Measurements from ENCODE around the gene UGCG.

The UGCG gene

DNA sequence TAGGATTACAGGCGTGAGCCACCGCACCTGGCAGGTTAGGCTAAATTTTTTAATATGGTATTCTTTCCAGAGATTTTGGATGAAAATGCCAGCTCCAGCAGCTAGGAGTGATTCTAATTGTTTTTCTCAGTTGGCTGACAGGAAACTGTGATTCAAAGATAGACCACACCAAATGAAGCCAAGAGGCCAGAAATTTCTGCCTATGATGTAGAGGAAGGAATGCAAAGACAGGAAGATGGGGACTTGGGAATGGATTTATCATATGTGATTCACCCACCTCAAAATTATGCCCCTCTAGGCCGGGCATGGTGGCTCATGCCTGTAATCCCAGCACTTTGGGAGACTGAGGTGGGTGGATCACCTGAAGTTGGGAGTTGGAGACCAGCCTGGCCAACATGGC is 53.3 kb downstream of the UGCG start:
- TF ChIP-seq, protein P1, sequence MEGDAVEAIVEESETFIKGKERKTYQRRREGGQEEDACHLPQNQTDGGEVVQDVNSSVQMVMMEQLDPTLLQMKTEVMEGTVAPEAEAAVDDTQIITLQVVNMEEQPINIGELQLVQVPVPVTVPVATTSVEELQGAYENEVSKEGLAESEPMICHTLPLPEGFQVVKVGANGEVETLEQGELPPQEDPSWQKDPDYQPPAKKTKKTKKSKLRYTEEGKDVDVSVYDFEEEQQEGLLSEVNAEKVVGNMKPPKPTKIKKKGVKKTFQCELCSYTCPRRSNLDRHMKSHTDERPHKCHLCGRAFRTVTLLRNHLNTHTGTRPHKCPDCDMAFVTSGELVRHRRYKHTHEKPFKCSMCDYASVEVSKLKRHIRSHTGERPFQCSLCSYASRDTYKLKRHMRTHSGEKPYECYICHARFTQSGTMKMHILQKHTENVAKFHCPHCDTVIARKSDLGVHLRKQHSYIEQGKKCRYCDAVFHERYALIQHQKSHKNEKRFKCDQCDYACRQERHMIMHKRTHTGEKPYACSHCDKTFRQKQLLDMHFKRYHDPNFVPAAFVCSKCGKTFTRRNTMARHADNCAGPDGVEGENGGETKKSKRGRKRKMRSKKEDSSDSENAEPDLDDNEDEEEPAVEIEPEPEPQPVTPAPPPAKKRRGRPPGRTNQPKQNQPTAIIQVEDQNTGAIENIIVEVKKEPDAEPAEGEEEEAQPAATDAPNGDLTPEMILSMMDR (IDR thresholded peaks at IDR 0.05), result no peak
- Histone ChIP-seq H3K9me3 (ENCODE audit: control insufficient read depth, low read length) (no peaks in the 10 kb centered on the region), H2AFZ (no peak overlapping the region), H3K27me3 (ENCODE audit: control insufficient read depth, insufficient read depth, low read length) (no peaks in the 10 kb centered on the region), H3K4me2 (ENCODE audit: low read length) (no peak overlapping the region), H3K4me1 (no peaks in the 10 kb centered on the region), H3K79me2 (no peaks in the 10 kb centered on the region), H3K4me3 (ENCODE audit: low read depth, low read length) (no peak overlapping the region), H3K9ac (no peak overlapping the region), H3K27ac (no peak overlapping the region), H3K36me3 (ENCODE audit: control insufficient read depth, insufficient read depth, low read length) (no peaks in the 10 kb centered on the region)

DNA sequence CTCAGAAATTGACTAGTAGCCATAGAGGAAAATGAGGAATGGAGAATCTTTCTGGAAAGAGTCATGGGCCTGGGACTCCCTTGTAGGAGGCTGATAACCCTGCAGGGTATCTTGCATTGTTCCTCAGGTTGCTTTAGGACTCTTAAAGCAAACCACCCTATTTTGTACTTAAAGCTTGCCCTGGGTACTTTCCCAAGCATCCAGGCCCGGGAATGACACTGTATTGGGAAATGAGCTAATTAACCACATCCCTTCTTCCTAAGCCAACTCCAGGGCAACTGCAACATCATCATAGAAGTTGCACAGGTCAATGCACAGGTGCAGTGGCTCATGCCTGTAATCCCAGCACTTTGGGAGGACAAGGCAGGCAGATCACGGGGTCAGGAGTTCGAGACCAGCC is 55.9 kb downstream of the UGCG start:
- Histone ChIP-seq H3K79me2 (no peaks in the 10 kb centered on the region), H3K27me3 (ENCODE audit: control insufficient read depth, insufficient read depth, low read length) (no peaks in the 10 kb centered on the region), H3K27ac (no peak overlapping the region), H3K36me3 (ENCODE audit: control insufficient read depth, insufficient read depth, low read length) (no peaks in the 10 kb centered on the region), H3K4me3 (ENCODE audit: low read depth, low read length) (no peak overlapping the region), H3K9ac (no peak overlapping the region), H3K4me1 (no peaks in the 10 kb centered on the region), H2AFZ (no peak overlapping the region), H3K9me3 (ENCODE audit: control insufficient read depth, low read length) (no peaks in the 10 kb centered on the region), H3K4me2 (ENCODE audit: low read length) (no peak overlapping the region)
- TF ChIP-seq, protein P1 (IDR thresholded peaks at IDR 0.05), result no peak

DNA sequence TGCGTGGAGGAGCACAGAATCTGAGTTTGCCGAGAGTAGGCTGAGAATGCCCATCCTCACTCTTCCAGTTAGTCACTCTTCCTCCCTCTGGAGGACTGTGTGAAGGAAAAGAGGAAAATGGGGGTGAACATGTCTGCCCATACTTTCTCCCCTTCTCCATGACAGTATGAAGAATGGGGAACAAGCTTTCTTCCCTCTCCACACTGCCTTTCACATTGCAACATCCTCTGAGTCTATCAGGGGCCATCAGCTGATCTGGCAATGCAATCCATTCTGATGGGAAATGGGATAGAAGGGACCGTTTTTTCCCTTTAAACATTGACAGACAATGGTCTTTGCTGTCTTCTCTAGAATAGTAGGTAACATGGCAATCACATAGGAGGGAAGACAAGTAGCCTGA is 56.8 kb downstream of the UGCG start:
- Histone ChIP-seq H3K79me2 (no peaks in the 10 kb centered on the region), H3K27me3 (ENCODE audit: control insufficient read depth, insufficient read depth, low read length) (no peaks in the 10 kb centered on the region), H3K9me3 (ENCODE audit: control insufficient read depth, low read length) (no peaks in the 10 kb centered on the region), H3K27ac (no peak overlapping the region), H3K4me3 (ENCODE audit: low read depth, low read length) (no peak overlapping the region), H3K4me2 (ENCODE audit: low read length) (no peak overlapping the region), H3K36me3 (ENCODE audit: control insufficient read depth, insufficient read depth, low read length) (no peaks in the 10 kb centered on the region), H3K4me1 (no peaks in the 10 kb centered on the region), H3K9ac (no peak overlapping the region), H2AFZ (no peak overlapping the region)
- TF ChIP-seq, protein P1 (IDR thresholded peaks at IDR 0.05), result no peak

DNA sequence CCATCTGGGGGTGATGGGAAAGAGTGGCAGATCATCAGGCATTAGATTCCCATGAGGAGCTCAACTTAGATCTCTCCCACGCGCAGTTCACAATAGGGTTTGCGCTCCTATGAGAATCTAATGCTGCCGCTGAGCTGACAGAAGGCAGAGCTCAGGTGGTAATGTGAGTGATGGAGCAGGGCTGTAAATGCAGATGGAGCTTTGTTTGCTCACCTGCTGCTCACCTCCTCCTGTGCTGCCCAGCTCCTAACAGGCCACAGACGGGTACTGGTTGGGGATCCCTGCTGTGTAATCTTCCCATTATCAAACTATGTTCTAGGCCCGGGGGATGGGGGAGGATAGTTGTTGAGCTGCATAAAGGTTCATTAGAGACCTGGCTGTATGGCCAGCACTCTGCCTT is 58.4 kb downstream of the UGCG start:
- H3K79me2 ChIP-seq, result no peaks in the 10 kb centered on the region
- no peak overlapping the region for H3K4me3 ChIP-seq (ENCODE audit: low read depth, low read length)
- no peak overlapping the region for H2AFZ ChIP-seq
- H3K27ac ChIP-seq, result no peak overlapping the region
- H3K4me2 ChIP-seq (ENCODE audit: low read length), result no peak overlapping the region
- no peaks in the 10 kb centered on the region for H3K27me3 ChIP-seq (ENCODE audit: control insufficient read depth, insufficient read depth, low read length)
- H3K9ac ChIP-seq, result no peak overlapping the region
- no peaks in the 10 kb centered on the region for H3K9me3 ChIP-seq (ENCODE audit: control insufficient read depth, low read length)
- TF ChIP-seq, protein P1 (IDR thresholded peaks at IDR 0.05), result no peak
- H3K4me1 ChIP-seq, result no peaks in the 10 kb centered on the region
- no peaks in the 10 kb centered on the region for H3K36me3 ChIP-seq (ENCODE audit: control insufficient read depth, insufficient read depth, low read length)

DNA sequence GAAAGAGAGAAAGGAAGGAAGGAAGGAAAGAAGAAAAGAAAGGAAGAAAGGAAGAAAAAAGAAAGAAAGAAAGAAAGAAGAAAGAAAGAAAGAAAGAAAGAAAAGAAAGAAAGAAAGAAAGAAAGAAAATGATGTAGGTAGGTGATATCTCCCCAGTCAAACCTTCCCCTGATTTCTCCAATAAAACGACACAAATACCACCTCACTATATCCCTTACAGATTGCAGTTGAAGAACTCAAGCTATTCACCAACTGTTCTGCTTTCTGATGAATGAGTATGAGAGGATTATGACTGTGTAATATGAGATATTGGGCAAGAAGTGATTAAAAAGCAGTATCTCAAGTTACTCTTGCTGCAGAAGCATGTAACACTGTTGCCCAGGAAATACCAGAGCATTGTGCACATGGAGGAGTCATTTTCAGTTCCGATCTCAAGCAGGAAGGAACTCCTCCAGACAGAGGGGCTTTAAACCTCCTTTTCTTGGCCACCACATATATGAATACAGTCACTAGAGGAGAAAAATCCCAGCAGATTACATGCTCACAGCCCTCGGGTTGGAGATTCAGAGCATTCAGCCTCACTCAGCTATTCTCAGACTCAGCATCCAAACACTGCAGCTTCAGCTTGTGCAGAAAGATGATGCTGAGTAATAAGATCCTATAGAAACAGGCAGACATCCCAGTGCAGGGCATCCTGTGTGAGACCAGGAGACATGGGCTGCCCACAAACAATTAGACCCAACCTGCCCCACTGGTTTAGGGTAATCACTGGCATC is 61.4 kb downstream of the UGCG start:
- TF ChIP-seq, protein P1 (IDR thresholded peaks at IDR 0.05), result no peak

More for the DNA sequence above, 61.4 kb downstream of the UGCG start:
- peak overlapping the region; percentile 20 for H3K4me3 ChIP-seq (ENCODE audit: low read depth, low read length)
- H3K79me2 ChIP-seq, result no peaks in the 10 kb centered on the region
- no peaks in the 10 kb centered on the region for H3K27me3 ChIP-seq (ENCODE audit: control insufficient read depth, insufficient read depth, low read length)
- no peaks in the 10 kb centered on the region for H3K9me3 ChIP-seq (ENCODE audit: control insufficient read depth, low read length)
- no peak overlapping the region for H3K27ac ChIP-seq
- H3K9ac ChIP-seq, result no peak overlapping the region
- H3K4me2 ChIP-seq (ENCODE audit: low read length), result peak overlapping the region; percentile 42
- peak overlapping the region; percentile 45 for H2AFZ ChIP-seq
- no peaks in the 10 kb centered on the region for H3K36me3 ChIP-seq (ENCODE audit: control insufficient read depth, insufficient read depth, low read length)
- H3K4me1 ChIP-seq, result no peaks in the 10 kb centered on the region

Measured in parathyroid adenoma (tissue), 2 donors.